DND-41 (cell line): ENCODE results near the gene SMOC2.

Experiments
- EZH2 ChIP-seq: IDR thresholded peaks from 3 replicates; pipeline ENCODE4 v1.6.1; 2012; ENCODE audit warnings: borderline replicate concordance, low read depth, mild to moderate bottlenecking, moderate library complexity, low read length, inconsistent platforms; ENCODE audit not compliant: severe bottlenecking
- TF ChIP-seq, protein P1 (sequence below): IDR thresholded peaks from 2 replicates; pipeline ENCODE4 v1.5.1; 2012; ENCODE audit warnings: borderline replicate concordance, low read length, moderate library complexity, mild to moderate bottlenecking; ENCODE audit not compliant: poor library complexity, severe bottlenecking; ENCODE audit errors: extremely low read depth

GRCh38 chr6:168495636-168496035 lies 54.7 kb downstream of the SMOC2 start:
- TF ChIP-seq, protein P1, sequence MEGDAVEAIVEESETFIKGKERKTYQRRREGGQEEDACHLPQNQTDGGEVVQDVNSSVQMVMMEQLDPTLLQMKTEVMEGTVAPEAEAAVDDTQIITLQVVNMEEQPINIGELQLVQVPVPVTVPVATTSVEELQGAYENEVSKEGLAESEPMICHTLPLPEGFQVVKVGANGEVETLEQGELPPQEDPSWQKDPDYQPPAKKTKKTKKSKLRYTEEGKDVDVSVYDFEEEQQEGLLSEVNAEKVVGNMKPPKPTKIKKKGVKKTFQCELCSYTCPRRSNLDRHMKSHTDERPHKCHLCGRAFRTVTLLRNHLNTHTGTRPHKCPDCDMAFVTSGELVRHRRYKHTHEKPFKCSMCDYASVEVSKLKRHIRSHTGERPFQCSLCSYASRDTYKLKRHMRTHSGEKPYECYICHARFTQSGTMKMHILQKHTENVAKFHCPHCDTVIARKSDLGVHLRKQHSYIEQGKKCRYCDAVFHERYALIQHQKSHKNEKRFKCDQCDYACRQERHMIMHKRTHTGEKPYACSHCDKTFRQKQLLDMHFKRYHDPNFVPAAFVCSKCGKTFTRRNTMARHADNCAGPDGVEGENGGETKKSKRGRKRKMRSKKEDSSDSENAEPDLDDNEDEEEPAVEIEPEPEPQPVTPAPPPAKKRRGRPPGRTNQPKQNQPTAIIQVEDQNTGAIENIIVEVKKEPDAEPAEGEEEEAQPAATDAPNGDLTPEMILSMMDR = no peak
- no peak for TF ChIP-seq EZH2
